ENCODE data around the gene TMEM135.
"Not testable (repeated sequence)": the region's sequence is repeated elsewhere in the genome, so short reads cannot be mapped to it uniquely, and the experiment has no call there.

The TMEM135 gene

DNA sequence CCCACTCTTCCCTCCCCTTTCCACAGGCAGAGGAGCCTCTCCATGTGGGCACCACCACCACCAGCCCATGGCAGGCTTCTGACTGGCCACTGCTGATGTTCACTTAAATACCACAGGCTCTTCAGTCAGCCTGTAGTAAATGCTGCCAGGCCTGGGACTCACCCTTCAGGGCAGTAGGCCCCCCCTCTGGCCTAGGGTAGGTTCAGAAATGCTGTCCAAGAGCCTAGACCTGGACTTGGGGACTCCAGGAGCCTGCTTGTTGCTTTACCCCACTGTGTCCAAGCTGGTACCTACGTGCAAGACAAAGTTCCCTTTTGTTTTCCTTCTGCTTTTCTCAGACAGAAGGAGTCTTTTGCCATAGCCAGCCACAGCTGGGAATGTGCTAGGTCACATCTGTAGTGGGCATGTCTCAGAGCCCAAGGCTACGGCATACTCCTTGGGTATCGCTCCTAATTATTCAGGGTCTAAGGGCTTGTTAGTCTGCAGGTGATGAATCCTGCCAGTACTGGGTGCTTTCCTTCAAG lies 38.6 kb downstream of the TMEM135 start:
- DNase-seq (ENCODE audit: low read depth, low spot score) = no peak

DNA sequence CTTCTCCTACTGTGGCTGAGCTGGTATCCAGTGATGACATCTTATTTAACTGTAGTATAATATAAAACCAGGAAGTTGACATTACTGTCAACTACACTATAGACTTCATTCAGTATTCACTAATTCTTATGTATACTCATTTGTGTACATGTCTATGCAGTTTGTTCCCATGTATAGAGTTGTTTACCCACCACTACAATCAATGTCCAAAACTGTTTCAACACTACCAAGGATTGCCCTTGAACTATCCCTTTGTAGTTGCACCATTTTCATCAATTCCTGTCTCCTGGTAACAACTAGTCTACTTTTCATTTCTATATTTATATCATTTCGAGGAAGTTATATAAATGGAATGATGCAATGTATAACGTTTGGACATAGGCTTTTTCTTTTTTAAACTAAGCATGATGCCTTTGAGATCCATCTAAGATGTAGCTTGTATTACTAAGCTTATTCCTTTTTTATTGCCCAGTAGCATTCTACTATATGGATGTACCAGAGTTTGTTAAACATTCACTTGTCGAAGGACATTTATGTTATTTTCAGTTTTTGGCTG lies 39.2 kb downstream of the TMEM135 start:
- no peak for DNase-seq (ENCODE audit: low read depth, low spot score)

DNA sequence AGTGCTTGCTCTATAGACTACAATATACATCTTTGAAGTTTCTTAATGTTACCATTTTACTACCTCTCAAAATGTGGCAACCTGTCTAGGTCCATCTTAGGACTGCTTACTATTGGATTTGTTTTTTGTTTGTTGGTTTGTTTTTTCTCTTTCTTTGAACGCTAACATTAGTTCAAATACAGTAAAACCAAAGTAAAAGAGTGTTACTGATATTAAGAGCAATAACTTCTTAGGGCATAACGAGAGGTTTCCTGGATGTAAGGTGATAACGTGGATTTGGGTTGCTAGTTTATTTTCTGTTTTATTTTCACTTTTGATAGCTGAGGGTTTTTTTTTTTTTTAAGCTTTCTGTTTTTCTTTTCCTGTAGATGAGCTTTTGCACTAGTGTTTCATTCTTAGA lies 43.6 kb downstream of the TMEM135 start:
- DNase-seq (ENCODE audit: low read depth, low spot score) = no peak

DNA sequence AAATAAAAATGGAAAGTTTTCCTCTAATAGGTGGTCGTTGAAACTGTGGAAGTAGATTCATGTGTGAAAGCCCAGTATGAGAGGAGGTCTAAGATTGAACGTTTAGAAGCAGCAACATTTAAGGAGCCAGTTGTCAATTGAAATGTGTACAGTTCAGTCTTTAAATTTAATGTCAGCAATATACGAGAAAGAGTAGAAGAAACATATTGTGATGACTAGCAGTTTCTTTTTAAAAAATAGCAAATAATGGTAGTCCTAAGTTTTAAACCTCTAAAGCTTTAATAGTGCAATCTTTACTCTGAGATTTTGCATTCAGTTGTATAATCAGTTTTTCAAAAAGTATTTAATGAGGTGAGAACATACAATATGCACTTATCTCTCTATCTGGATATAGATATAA lies 44.9 kb downstream of the TMEM135 start:
- no peak for DNase-seq (ENCODE audit: low read depth, low spot score)

DNA sequence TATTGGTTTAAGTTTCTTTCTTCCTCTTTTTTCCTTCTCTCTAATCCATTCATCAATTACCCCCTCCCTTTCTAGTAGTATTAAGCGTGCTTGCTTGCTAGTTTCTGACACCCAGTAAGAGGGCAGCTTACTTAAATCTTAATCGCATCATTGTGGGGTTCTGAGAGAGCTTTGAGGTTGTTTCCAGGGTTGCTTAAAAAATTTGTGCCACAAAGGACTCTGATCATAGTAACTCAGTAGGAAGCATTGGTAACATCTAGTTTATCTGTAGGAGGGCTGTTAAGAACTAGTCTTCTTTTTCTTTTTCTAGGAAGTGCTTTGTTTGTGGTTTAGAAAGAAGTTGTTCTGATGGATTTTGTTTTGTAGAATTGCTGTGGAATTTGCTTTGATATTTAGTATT lies 45.3 kb downstream of the TMEM135 start:
- DNase-seq (ENCODE audit: low read depth, low spot score) = no peak

DNA sequence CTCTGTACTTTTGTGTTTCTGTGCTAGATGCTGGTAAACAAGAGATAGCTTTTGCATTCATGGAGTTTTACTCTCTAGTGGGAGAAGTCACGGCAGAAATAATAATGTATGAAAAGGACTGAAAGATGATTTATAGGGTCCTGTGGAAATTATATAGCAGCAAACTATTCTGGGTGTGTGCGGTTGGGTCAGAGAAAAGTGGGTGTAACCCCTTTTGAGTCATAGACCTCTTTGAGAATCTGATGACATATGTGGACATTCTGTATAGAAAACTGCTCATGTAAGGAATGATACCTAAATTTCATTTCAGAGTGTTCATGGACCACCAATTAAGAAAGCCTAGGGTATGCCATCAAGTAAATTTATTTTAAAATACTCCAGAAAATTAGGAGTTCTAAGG lies 54.4 kb downstream of the TMEM135 start:
- no peak for DNase-seq (ENCODE audit: low read depth, low spot score)

DNA sequence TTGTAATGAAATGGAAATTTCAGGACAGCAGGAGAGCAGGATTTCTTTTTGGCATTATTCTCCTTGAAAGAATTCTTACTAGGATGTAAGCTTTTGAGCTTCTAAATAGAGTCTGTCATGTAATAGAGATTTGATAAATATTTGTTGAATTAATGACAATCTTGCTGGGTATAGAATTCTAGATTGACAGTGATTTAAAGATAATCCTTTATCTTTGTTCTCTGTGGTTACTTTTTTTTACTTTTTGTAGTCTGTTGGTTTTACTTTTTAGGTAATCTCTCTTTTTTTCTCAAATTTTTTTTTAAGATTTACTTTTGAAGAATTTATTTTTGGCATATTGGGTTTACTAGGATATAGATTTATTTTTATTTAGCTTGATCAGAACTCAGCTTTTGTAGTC lies 54.8 kb downstream of the TMEM135 start:
- DNase-seq (ENCODE audit: low read depth, low spot score) = no peak

DNA sequence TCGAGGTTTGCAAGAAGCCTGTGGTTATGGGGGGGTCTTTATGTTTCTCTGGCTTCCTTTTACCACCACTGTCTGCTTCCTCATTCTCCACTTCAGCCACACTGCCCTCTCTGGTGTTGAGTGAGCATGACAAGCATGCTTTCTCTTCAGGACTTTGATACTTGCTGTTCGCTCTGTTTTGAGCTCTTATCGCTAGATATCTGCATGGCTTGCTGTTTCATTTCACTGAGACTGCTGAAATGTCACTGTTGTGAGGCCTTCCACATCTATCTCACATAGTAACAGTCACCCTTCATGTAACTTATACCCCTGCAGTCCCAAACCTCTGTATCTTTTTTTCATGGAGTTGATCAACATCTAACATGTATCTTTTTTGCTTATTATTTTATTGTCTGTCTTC lies 59.8 kb downstream of the TMEM135 start:
- peak; percentile 3 for DNase-seq (ENCODE audit: low read depth, low spot score)

DNA sequence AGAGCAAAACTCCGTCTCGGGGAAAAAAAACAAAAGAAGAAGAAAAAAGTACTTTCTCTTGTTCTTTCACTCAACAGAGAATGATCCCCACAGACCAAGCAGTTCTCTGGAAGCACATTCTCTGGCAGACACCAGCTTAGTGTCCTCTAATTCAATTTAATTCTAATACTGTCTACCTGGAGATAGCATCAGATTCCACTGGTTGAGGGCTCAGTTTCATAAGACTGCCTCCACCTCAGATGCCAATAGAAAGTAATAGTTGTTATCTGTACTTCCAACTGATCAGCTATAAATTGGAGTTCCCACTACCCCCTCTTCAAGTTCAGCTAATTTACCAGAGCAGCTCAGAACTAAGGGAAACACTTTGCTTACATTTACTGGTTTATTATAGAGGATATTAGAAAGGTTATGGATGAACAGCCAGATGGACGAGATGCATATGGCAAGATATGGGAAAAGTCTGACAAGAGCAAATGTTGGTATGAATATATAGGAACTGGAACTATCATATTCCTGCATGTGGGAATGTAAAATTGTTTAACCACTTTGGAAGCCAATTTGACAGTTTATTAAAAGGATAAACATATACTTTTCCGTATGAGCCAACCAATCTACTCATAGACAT lies 64.3 kb downstream of the TMEM135 start:
- DNase-seq (ENCODE audit: low read depth, low spot score) = no peak

DNA sequence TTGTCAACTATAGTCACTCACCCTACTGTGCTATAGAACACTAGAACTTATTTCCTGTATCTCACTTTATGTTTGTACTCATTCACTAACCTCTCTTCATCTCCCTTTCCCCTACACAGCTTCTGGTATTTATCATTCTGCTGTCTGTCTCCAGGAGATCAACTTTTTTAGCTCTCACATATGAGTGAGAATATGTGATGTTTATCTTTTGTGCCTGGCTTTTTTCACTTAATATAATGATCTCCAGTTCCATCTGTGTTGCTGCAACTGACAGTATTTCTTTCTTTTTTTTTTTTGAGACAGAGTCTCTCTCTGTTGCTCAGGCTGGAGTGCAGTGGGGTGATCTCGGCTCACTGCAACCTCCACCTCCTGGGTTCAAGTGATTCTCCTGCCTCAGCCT lies 68.1 kb downstream of the TMEM135 start:
- not testable (repeated sequence) for DNase-seq (ENCODE audit: low read depth, low spot score)

DNA sequence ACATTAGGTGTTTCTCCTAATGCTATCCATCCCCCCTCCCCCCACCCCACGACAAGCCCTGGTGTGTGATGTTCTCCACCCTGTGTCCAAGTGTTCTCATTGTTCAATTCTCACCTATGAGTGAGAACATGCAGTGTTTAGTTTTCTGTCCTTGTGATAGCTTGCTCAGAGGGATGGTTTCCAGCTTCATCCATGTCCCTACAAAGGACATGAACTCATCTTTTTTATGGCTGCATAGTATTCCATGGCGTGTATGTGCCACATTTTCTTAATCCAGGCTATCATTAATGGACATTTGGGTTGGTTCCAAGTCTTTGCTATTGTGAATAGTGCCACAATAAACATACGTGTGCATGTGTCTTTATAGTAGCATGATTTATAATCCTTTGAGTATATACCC lies 69.6 kb downstream of the TMEM135 start:
- DNase-seq (ENCODE audit: low read depth, low spot score) = not testable (repeated sequence)

DNA sequence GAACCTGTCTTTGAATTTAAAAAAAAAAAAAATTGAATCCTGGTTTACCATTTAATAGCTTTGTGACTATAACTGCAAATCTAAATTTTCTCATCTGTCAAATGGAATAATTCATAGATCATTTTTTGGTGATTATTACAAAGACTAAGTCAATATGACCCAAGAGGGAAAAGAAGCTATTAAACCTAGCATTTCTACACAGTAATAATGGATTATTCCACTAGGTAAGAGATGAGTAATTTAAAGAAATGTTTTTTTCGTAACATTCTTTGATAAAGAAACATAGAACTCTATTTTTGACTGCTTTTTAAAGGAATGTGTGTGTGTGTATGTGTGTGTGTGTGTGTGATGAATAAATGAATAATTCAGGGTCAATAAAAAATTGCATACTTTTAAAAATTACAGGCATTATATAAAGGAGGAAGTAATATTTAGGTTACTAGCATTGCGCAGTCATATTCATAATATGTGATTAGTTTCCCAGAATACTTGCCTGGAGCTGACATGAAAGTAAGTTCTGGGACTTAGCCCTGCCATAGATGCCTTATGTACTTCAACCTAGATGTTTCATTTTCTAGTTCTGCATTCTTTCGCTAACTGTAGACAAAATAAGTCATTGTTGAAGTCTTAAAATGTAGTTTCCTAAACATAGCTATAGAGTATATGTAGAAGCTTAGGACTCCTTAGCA lies 72.9 kb downstream of the TMEM135 start:
- DNase-seq (ENCODE audit: low read depth, low spot score) = no peak

DNA sequence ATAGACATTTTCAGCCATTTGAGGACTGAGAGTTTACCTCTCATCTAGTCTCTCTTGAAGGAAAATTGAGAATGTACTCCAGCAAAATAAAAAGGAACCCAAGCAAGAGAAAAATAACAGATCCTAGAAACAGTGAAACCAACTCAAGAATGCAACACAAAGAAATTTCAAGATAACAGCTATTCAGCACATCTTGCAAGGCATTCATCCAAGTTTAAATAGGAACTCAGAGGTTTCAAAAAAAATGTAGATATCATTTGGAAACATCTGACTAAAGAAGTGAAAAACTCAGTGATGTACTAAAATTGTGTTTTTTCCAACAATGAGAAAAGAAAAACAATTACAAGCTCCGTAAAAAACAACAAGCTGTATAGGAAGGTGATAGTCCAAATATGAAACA lies 76.4 kb downstream of the TMEM135 start:
- no peak for DNase-seq (ENCODE audit: low read depth, low spot score)

DNA sequence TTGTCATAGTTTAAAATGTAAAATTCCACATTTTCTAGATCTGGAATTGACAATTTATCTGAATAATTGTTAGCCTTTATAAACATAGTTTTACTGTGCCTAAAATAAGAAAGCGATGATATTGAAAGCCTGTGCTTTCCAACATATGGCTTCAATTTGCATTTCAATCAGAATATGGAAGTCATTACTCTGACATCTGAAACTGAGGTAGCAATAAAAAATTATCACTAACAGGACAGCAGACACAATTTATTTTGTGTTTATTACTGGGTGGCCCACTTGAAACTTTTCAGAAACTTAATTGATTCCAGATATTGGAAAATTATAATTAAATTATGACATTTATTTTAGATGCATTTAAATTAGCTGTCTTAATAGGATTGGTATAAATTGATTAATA lies 78.5 kb downstream of the TMEM135 start:
- no peak for DNase-seq (ENCODE audit: low read depth, low spot score)

DNA sequence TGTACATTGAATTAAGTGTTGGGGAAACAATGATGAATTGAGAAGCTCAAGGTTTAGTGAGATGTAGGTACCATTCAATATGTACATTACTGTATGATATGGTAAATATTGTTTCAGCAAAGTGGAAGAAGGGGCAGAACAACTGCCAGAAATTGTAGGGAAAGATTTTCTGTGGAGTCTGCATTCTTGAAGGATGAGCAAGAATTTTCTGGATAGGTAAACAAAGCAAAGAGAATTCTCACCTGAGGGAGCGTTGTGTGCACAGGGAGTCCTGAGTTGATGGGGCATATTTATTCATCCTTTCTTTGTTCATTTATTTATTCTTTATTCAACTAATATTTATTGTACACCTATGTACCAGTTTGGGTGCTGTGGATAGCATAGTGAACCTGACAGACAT lies 83.2 kb downstream of the TMEM135 start:
- DNase-seq (ENCODE audit: low read depth, low spot score) = no peak

DNA sequence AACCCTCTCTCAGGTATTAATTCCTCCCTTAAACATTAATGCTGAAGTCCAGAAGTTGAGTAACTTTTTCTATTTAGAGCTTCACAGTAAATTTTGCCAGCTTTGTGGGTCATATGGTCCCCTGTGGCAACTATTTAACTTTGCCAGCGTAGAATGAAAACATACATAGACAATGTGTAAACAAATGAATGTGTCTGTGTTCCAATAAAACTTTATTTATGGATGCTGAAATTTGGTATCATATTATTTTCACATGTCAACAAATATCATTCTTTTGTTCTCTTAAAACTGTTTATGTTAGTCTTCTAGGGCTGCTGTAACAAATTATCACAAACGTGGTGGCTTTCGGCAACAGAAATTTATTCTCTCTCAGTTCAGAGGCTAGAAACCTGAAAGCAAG lies 85.1 kb downstream of the TMEM135 start:
- DNase-seq (ENCODE audit: low read depth, low spot score) = no peak

DNA sequence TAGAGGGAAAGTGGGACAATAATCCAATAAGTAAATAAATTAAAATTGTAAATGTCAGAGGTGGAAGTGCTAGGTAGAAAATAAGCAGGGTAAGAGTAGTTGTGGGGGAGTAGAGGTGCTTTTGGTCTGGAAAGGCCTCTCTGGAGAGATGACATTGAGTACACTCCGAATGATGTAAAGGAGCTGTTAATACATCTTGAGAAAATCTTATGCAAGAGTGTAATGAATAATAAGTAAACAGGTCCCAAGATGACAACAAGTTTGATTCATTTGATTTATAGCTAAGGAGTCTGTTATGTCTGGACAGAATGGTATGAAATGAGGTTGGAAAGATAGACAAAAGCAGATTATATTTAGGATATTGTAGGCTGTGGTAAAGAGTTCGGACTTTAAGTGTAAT lies 87.5 kb downstream of the TMEM135 start:
- DNase-seq (ENCODE audit: low read depth, low spot score) = no peak

DNA sequence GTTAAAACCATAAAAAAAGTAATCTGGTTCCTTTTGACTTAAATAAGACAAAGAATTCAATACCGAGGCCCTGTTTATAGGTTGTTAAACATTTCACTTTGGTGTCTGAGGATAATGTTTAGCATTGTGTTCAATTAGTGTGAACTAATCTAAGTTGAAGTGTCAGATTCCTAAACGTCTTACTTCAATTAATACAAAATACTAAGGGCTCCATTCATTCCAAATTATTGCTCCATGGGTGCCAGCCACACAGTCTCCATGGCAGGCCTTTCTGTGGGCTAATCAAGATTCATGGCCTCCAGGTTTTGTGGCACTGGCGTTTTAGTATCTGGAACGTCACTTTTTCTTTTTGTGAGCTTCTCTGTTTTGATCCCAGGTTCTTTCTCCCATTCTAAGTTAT lies 89.4 kb downstream of the TMEM135 start:
- no peak for DNase-seq (ENCODE audit: low read depth, low spot score)

DNA sequence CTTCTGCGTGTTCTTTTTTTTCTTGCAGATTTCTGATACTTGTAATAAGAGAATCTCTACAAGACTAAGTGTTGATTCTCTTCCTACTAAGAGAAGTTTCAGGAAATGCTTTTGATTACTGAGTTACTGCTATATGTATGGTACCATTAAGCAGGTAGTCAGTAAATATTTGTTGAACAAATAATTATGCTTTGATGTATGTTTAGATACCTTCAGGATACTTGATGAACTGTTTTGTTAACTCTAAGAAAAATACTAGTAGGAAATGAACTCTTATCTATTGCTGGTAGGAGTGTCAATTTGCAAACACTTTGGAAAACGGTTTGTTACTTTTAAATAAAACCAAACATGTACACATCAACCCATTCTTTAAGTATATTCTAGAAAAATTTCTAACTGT lies 90.6 kb downstream of the TMEM135 start:
- no peak for DNase-seq (ENCODE audit: low read depth, low spot score)

DNA sequence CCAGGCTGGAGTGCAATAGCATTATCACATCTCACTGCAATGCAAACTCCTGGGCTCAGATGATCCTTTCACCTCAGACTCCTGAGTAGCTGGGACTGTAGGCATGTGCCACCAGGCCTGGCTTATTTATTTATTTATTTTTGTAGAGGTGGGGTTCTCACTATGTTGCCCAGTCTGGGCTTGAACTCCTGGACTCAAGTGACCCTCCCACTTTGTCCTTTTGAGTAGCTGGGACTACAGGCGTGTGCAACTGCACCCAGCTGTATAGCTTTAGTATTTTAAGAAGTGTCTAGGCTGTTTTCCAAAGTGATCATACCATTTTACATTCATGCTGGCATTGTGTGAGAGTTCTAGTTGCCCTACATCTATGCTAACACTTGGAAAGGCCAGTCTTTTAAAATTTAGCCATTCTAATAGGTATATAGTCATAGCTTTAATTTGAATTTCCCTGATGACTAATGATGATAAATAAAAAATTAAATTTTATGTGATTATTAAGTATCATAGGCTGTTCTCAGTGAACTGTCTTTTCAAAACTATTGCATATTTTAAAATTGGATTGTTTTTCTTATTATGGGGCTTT lies 96.9 kb downstream of the TMEM135 start:
- DNase-seq (ENCODE audit: low read depth, low spot score) = no peak

DNA sequence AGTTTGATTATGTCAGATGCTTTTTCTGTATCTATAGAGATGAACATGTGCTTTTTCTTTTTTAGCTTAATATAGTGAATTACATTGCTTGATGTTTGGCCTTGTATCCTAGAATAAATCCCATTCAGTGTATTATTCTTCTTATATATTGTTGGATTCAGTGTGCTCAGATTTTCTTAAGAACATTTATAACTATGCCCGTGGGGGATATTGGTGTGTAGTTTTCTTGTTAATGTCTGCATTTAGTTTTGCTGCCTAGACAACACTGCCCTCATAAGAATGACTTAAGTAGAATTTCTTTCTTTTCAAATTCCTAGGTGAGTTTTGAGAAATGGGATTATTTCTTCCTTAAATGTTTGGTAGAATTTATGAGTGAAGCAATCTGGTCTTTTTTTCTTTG lies 98.5 kb downstream of the TMEM135 start:
- DNase-seq (ENCODE audit: low read depth, low spot score) = no peak

DNA sequence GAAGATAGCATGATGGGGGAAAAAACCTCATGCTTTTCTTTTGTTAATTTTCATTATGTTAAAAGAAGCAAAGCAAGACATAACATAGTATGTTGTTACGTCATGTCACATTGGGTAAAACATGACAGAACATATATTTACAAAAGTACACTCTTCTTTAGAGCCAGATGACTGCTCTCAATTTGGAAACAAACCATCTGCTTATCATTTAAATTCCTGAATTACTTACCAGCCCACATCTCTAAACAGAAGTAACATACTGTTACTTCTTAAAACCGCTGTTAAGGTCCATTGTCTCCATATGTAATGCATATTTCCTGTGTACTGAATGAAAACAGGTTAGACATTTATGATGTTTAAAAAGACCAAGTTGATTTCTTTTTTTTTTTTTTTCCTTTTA lies 100.0 kb downstream of the TMEM135 start:
- no peak for DNase-seq (ENCODE audit: low read depth, low spot score)

DNA sequence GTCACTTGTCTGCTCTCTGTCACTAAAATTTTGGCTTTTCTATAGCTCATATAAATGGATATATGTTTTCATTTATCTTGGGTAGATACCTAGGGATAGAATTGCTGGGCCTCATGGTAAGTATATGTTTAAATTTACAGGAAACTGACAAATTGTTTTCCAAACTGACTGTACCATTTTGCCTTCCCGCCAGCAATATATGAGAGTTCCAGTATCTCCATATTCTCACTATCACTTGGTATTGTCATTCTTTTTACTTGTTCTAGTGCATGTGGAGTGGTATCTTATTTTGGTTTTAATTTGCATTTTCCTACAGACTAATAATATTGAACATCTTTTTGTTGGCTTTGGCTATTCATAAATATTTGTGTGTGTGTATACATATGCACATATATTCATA lies 101.7 kb downstream of the TMEM135 start:
- no peak for DNase-seq (ENCODE audit: low read depth, low spot score)

All from smooth muscle cell of the brain vasculature (primary cell).